Activated CD4-positive, alpha-beta T cell treated with anti-CD3 and anti-CD28 coated beads for 1 hour (primary cell): Measurements from ENCODE around the gene FGFR3.

Experiments used
- DNase-seq: peaks from one replicate; pipeline ENCODE4 v3.0.0-alpha.2; 2020

FGFR3 gene

GRCh38 chr4:1789552-1789951 is 3.5 kb upstream of the FGFR3 start:
- no peak for DNase-seq

- DNase-seq: no peak
Measured at GRCh38 chr4:1790005-1790404, 3.1 kb upstream of the FGFR3 start.

DNA sequence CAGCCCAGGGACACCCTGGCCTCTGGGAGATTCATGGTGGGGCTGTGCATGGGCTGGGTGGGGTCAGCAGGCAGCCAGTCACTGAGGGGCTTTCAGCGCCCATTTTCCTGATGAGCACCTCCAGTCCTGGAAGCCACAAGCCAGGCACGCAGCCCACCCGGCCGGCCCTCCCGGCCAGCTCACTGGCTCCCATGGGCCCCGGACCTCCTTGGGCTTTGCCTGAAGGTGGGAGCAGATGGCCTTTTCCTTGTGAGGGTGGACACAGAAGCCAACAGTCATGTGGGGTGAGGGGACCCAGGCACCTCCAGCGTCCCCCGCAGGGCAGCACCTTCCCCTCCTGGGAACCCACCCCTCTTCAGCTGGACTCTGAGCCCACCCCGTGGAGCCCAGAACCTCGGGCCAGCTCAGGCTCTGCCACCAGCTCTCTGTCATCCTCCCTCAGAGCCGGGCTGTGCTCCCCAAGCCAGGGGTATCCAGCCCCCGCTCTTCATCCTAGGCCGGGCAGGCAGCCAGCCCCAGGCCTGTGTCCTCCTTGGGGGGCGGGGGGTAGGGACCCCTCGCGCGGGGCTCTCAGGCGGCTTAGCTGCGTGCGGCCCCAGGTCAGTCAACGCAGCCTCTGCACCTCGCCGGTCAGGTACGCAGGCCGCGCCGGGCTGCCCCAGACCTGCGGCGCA is 798 bp upstream of the FGFR3 start:
- DNase-seq: no peak

GRCh38 chr4:1793496-1793840 is 375 bp downstream of the FGFR3 start:
- DNase-seq: no peak

DNA sequence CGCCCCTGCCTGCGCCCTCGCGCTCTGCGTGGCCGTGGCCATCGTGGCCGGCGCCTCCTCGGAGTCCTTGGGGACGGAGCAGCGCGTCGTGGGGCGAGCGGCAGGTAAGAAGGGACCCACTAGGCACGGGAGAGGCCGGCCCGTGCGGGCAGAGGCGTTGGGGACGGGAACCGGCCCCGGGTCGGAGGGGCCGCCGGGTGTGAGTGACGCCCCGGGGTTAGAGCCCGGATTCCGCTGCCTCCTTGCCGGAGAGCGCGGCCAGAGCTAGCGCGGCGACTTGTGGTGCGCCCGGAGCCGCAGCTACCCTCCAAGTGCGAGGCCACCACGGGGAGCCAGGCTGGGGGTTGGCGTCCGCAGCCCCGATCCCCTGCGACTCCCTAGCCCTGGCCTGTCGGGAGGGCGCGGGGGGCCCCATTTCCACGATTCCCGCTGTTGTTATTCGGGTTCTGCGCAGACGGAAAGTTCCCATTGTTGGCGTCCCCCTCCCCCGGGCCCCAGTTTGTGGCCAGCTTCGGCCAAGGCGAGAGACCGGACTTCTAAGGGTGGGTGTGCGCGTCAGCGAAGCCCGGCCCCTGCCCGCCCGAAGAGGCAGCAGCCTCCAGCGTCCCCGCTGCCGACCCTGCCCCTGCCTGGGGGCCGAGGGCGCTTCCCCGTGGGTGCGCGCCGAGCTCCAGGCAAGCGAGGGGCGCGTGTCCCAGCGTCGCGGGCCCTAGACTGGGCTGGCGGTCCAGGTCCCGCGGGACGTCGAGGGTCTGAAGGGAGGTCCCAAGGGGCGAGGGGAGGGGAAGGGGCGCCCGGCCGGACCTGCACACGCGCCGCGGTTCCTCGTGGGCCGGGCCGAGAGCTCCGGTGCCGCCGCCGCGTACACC is 1.1 kb downstream of the FGFR3 start:
- no peak for DNase-seq

- no peak for DNase-seq
Measured at GRCh38 chr4:1794809-1795298, 1.8 kb downstream of the FGFR3 start.

GRCh38 chr4:1795299-1796195 is 2.5 kb downstream of the FGFR3 start:
- DNase-seq: no peak

DNA sequence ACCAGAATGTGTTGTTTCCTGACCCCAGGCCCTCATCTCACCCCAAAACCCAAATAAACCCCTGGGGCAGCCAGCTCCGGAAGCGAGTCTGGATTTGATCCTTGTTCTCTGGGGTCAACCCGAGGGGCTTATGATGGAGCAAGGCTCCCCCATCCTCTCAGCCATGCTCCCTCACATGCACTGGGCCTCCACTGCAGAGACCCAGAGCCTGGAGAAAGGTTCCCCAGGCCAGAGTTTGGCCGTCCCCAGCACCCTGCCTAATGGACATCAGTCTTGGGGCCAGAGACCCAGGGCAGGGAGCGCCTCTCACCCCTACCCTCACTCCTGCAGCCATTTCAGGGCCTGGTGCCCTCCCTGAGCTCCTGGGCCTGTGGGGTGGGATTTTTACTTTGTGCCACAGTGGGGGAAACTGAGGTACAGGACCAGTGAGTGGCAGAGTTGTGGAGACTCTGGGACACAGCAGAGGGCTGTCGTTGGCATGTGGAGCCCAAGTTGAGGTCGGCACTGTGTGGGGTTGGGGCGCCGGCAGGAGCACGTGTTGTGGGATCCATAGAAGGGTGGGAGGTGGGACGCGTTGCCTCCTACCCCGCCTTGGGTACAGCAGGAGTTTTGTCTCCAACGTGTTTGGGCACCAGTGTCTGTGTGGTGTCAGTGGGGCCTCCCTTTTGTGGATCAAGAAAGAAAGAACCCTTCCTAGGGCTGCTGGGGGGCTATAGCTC is 3.6 kb downstream of the FGFR3 start:
- DNase-seq: no peak

DNA sequence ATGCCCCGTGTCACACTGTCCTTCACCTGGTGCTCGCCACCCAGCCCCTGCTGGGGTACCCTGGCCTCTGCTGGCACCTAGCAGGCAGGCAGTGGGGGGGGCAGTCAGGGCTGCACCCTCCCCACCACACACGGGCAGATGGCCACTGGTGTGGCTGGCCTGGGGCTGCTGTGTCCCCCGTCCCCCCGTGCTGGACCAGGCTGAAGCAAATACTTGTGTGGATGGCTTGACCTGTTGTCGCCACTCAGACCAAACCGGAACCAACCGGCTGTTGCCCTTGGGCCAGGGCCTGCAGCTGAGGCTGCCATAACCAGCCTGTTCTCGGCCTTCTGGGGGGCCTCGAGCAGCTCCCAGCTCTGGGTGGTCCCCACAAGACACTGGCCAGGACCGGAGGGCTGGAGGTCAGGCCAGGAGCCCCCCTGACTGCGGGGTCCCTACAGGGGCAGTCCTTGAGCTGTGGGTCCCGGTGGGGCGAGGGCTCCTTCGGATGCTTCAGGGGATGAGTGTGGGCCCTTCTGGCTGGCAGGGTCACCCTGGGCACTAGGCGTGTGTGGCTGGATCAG is 4.3 kb downstream of the FGFR3 start:
- DNase-seq: no peak

GRCh38 chr4:1797861-1798579 is 4.9 kb downstream of the FGFR3 start:
- DNase-seq: no peak

DNA sequence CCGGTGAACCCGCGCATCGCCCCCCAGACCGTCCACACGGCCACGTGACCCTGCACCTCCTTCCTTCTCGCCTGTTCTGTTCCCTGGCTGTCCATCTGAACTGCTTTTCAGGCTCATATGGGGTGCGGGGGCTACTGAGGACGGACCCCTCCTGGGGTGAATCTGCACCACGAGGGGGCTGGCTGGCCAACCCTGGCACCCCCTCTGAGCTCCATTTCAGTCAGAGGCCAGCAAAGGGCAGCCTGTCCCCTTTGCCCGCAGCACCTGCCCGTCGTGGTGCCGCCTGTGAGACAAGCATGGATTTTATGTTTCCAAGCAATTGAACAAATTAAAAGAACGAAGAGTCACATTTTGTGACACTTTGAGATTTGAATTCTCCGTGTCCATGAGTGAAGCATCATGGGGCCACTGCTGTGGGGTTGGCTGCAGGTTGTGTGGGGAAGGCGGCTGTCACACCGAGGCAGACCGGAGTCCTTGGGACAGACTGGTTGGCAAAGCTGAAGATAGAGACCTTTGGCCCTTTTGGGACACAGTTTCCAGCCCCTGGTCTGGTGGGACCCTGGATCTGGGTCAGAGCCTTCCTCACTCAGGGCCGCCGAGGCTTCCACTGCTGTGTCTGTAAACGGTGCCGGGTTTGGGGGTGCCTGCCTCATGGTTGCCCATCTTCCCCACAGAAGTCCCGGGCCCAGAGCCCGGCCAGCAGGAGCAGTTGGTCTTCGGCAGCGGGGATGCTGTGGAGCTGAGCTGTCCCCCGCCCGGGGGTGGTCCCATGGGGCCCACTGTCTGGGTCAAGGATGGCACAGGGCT is 5.7 kb downstream of the FGFR3 start:
- no peak for DNase-seq

- no peak for DNase-seq
Measured at GRCh38 chr4:1799387-1800375, 6.6 kb downstream of the FGFR3 start.

GRCh38 chr4:1800805-1801204 is 7.7 kb downstream of the FGFR3 start:
- DNase-seq: no peak

DNA sequence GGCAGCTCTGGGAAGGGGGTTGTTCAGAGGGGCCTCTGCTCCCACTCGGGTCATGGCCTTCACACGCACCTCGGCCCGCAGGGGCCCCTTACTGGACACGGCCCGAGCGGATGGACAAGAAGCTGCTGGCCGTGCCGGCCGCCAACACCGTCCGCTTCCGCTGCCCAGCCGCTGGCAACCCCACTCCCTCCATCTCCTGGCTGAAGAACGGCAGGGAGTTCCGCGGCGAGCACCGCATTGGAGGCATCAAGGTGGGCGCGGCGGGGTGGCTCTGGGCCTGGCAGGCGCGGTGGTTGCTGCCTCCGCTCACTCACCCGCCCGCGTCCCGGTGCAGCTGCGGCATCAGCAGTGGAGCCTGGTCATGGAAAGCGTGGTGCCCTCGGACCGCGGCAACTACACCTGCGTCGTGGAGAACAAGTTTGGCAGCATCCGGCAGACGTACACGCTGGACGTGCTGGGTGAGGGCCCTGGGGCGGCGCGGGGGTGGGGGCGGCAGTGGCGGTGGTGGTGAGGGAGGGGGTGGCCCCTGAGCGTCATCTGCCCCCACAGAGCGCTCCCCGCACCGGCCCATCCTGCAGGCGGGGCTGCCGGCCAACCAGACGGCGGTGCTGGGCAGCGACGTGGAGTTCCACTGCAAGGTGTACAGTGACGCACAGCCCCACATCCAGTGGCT is 8.3 kb downstream of the FGFR3 start:
- no peak for DNase-seq

- no peak for DNase-seq
Measured at GRCh38 chr4:1802151-1802715, 9.1 kb downstream of the FGFR3 start.

DNA sequence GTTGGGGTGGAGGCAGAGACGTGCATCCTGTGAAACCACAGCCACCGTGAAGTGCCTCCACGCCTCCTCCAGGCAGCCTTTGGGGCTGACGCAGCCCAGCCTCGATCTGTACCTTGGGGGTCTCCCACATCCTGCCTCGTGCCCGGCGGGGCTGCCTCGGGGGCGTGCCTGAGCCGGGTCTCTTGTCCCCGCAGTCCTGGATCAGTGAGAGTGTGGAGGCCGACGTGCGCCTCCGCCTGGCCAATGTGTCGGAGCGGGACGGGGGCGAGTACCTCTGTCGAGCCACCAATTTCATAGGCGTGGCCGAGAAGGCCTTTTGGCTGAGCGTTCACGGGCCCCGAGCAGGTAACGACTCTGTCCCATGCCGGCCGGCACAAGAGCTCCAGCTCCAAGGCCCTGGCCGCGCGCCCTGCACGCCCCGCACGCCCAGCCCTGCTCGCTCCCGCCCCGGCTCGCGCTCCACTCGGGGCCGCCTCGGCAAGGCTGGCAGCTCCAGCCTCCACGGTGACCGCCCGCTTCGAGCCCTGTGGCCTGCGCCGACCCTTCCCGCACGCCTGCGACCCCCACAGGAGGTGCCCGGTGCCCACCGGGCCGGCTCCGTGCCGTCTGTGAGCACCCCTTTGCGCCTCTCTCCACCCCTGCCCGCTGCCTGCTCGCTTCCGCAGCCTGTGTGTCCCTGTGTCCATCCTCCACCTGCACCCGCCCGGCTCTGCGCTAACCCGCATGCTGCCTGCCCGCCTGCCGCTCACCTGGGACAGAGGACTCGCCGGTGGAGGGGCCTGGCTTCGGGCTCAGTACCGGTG is 9.8 kb downstream of the FGFR3 start:
- no peak for DNase-seq
